Breast epithelium (tissue), 4 donors: ENCODE measurements around the gene STARD13. TPM values are rescaled to one million over a fixed set of nuclear protein-coding genes. Genes with fewer than 3 reads are reported as not detected.
A peak's percentile ranks its signal among the peaks of the same experiment; 100 is the strongest.

Experiments
- DNase-seq, 2 donors: peaks; one replicate each; pipeline ENCODE4 v3.0.0-alpha.2; 2019; ENCODE audit warnings: low spot score in 2 of 2
- H3K27ac ChIP-seq, 2 donors: fragments of 200-600 bp; sonication (generic) in 1 of 2; one replicate each; pipeline ENCODE4 v1.5.1; 2016 to 2019; ENCODE audit warnings: mild to moderate bottlenecking in 1 of 2
- H3K27me3 ChIP-seq, 2 donors: fragments of 200-600 bp; sonication (generic) in 1 of 2; one replicate each; pipeline versions ENCODE4 v1.5.1 to v1.6.0; 2017 to 2019; ENCODE audit warnings: control low read depth in 1 of 2, mild to moderate bottlenecking in 1 of 2
- H3K36me3 ChIP-seq: fragments of 200-600 bp; one replicate; pipeline ENCODE4 v1.5.1; 2019
- H3K4me1 ChIP-seq, 2 donors: fragments of 200-600 bp; sonication (generic); one replicate each; pipeline ENCODE4 v1.5.1; 2016 to 2019; ENCODE audit warnings: control low read depth in 1 of 2
- H3K4me3 ChIP-seq, 3 donors: fragments of 200-600 bp; sonication (generic); 1 replicate in 2 of 3; 2 replicates in 1 of 3; pipeline ENCODE4 v1.5.1; 2016 to 2019; ENCODE audit warnings: mild to moderate bottlenecking in 3 of 3, moderate library complexity in 2 of 3
- H3K9me3 ChIP-seq, 2 donors: fragments of 200-600 bp; sonication (generic) in 1 of 2; one replicate each; pipeline ENCODE4 v1.5.1; 2016 to 2019; ENCODE audit warnings: control low read depth in 1 of 2
- POLR2A ChIP-seq: fragments of 450-650 bp; IDR thresholded peaks from one replicate; pipeline ENCODE4 v1.6.1; 2016; ENCODE audit warnings: antibody characterized with exemption, mild to moderate bottlenecking, moderate library complexity
- POLR2AphosphoS5 ChIP-seq, 3 donors: sonication (generic); formaldehyde crosslinking; IDR thresholded peaks; one replicate each; pipeline ENCODE4 v1.6.1; 2017; ENCODE audit warnings: antibody characterized with exemption in 3 of 3
- intact Hi-C: fragments of 100-400 bp; cut with DNase I; formaldehyde crosslinking; loops from one replicate; pipeline ENCODE4 v1.15.1; 2023; ENCODE audit warnings: low total_unique reads
- total RNA-seq, 3 donors: library from RNA; depleted of rRNA; stranded (reverse); fragments of >200 nt; gene quantifications; one replicate each; pipeline ENCODE4 v1.1.0, GENCODE V29; 2016
- TF ChIP-seq, protein P1 (sequence below), 3 donors: fragments of 450-650 bp; IDR thresholded peaks; one replicate each; pipeline ENCODE4 v1.5.1; 2016 to 2017; ENCODE audit warnings: antibody characterized with exemption in 3 of 3, mild to moderate bottlenecking in 3 of 3, moderate library complexity in 3 of 3

Gene STARD13
- total RNA-seq, 3 donors from 2014 or later = 42.4 to 62.3 (median 58.7) TPM

DNA sequence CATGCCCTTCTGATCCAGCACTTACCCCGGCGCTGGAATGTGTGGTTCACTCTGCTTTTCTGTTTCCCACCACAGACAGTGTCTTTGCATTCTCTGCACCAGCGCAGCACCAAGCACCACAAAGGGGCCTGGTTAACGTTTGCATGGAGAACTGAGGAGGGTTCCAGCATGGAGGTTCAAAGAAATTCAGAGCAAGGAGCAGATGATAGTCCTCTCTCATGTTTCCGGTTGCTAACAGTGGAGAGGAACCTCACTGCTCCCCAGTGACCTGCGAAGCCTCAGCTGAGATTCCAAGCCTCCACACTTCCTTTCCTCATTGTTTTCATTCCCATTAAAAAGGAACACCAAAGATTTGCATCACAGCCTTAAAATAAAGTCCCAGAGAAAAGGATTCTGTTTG, 99.7 kb downstream of the STARD13 start:
- no peak for TF ChIP-seq POLR2A
- no peak for TF ChIP-seq POLR2AphosphoS5 (IDR thresholded peaks at IDR 0.05)
- TF ChIP-seq, protein P1, sequence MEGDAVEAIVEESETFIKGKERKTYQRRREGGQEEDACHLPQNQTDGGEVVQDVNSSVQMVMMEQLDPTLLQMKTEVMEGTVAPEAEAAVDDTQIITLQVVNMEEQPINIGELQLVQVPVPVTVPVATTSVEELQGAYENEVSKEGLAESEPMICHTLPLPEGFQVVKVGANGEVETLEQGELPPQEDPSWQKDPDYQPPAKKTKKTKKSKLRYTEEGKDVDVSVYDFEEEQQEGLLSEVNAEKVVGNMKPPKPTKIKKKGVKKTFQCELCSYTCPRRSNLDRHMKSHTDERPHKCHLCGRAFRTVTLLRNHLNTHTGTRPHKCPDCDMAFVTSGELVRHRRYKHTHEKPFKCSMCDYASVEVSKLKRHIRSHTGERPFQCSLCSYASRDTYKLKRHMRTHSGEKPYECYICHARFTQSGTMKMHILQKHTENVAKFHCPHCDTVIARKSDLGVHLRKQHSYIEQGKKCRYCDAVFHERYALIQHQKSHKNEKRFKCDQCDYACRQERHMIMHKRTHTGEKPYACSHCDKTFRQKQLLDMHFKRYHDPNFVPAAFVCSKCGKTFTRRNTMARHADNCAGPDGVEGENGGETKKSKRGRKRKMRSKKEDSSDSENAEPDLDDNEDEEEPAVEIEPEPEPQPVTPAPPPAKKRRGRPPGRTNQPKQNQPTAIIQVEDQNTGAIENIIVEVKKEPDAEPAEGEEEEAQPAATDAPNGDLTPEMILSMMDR (IDR thresholded peaks at IDR 0.05) = no peak
- Histone ChIP-seq H3K4me3 (peak overlapping the region in 1 of 3 donors; percentile 9), H3K27ac (peak overlapping the region; percentile 21 to 61), H3K36me3 (no peaks in the 10 kb centered on the region), H3K27me3 (no peaks in the 10 kb centered on the region), H3K9me3 (no peaks in the 10 kb centered on the region), H3K4me1 (no peaks in the 10 kb centered on the region)
- no peak for DNase-seq
- intact Hi-C loops = no loop called here

DNA sequence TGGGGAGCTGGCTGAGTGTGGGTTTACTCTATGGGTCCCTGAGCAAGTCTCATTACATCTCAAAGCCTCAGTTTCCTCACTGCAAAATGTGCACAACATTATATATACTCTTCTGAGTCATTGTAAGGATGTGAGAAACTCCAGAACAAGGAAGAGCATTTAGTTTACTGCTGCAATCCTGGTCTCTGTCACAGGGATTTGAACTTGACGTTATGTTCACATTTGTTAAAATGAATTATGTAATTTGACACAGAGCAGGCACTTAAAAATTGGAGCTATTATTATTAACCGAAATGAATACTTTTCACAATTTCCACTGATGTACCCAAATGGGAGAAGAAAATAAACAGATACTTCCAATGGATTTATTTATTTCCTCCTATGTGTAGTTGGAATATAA, 101.0 kb downstream of the STARD13 start:
- no peak overlapping the region for H3K4me3 ChIP-seq
- intact Hi-C loops = no loop called here
- no peaks in the 10 kb centered on the region for H3K9me3 ChIP-seq
- H3K27ac ChIP-seq = no peak overlapping the region
- TF ChIP-seq, protein P1 (IDR thresholded peaks at IDR 0.05) = no peak
- no peak for TF ChIP-seq POLR2A
- H3K27me3 ChIP-seq = no peaks in the 10 kb centered on the region
- no peaks in the 10 kb centered on the region for H3K36me3 ChIP-seq
- no peaks in the 10 kb centered on the region for H3K4me1 ChIP-seq
- no peak for DNase-seq

DNA sequence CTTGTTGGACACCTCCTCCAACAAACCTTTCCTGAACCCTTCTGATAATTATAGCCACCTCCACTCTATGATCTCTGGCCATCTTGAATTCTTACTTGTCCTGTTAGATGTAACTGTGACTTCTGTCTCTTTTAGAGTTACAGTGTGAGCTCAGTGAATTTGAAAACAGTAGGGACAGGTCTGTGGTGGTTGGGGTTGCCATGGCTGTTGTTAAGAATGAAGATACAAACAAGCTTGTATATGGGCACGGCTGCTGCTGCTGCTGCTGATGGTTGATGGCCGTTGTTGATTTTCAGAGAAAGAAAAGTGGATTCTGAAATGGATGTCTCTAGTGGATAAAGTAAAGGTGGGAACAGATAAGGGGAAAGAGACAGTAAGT, 101.5 kb downstream of the STARD13 start:
- Histone ChIP-seq H3K36me3 (no peaks in the 10 kb centered on the region), H3K4me1 (no peaks in the 10 kb centered on the region), H3K27ac (peak overlapping the region in 1 of 2 donors; percentile 10), H3K4me3 (no peak overlapping the region), H3K27me3 (no peaks in the 10 kb centered on the region), H3K9me3 (no peaks in the 10 kb centered on the region)
- intact Hi-C loops = no loop called here
- TF ChIP-seq POLR2A = no peak
- TF ChIP-seq, protein P1 (IDR thresholded peaks at IDR 0.05) = no peak
- TF ChIP-seq POLR2AphosphoS5 (IDR thresholded peaks at IDR 0.05) = no peak
- DNase-seq = no peak

DNA sequence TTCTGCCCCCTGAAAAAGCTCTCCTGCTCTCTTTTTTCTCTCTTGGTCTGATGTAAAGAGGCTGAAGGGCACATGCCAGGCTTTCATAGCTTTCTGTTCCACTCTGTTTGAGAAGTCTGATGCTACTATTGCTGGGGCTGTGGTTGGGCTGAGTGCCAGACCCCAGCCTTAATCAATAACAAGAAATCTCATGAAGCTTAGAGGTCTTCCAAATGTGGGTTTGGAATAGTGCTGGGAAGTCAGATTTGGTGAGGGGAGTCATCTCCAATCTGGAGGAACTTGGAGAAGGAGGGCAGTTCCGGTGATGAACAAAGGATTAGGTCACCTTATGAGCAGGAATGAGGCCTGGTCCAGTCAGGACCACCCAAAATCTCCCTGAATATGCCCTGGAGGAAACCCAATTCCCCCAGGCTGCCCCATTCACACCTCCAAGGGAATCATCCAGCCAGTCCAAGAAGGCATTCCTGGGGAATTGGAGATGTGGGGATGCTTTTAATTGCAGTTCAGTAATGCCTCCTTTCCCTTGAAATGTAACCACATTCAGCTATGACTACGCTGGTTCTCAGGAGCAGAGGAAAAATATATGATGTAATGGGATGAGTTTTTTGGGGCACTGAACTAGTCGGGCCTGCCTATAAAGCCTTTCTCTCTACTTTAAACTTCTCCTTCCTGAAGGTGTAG, 102.0 kb downstream of the STARD13 start:
- TF ChIP-seq POLR2A (no peak), POLR2AphosphoS5 (IDR thresholded peaks at IDR 0.05) (no peak)
- TF ChIP-seq, protein P1 (IDR thresholded peaks at IDR 0.05) = no peak
- Histone ChIP-seq H3K4me3 (no peak overlapping the region), H3K36me3 (no peaks in the 10 kb centered on the region), H3K27me3 (no peaks in the 10 kb centered on the region), H3K27ac (peak overlapping the region in 1 of 2 donors; percentile 10), H3K9me3 (no peaks in the 10 kb centered on the region), H3K4me1 (no peaks in the 10 kb centered on the region)
- intact Hi-C loops = no loop called here
- DNase-seq = no peak

DNA sequence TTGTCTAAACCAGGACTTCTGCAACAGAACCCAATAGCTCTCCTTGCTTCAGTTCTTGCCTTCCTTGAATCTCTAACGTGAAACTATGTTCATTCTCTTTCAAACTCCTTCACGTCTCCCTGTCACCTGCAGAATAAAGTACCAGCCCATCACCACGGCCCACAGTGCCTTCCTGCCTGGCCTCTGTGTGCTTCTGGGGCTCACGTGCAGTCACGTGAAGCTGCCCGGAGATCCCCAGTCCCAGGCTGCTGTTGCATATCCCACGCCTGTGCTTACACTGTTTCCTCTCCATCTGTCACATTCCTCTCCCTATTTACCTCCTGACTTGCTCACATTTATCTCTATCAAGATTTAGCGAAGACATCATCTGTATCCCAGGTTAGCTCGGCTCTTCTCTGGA, 102.8 kb downstream of the STARD13 start:
- DNase-seq = no peak
- Histone ChIP-seq H3K9me3 (no peaks in the 10 kb centered on the region), H3K4me3 (no peak overlapping the region), H3K27me3 (no peaks in the 10 kb centered on the region), H3K27ac (no peak overlapping the region), H3K4me1 (no peaks in the 10 kb centered on the region), H3K36me3 (no peaks in the 10 kb centered on the region)
- intact Hi-C loops = no loop called here
- TF ChIP-seq POLR2AphosphoS5 (IDR thresholded peaks at IDR 0.05) (no peak), POLR2A (no peak)
- TF ChIP-seq, protein P1 (IDR thresholded peaks at IDR 0.05) = no peak
